ENCODE results near the gene RBBP5. TPM values are rescaled to one million over a fixed set of nuclear protein-coding genes. Genes with fewer than 3 reads are reported as not detected.

Gene RBBP5
- total RNA-seq, 4 donors from 2014 or later = 11.8 to 18.1 (median 15.9) TPM

- no peaks in the 10 kb centered on the region for H3K9me3 ChIP-seq
- no peak for ATAC-seq
- H3K36me3 ChIP-seq = no peaks in the 10 kb centered on the region
- H3K27ac ChIP-seq = no peak overlapping the region
- WGBS, 2 donors (ENCODE audit: low coverage in 1 of 2) = 80 to 90% methylated on average over 1 to 2 of the region's 12 CpGs
- H3K27me3 ChIP-seq = no peaks in the 10 kb centered on the region
- peaks cover 0 to 7% (median 0%) of the 10 kb centered on the region in 3 donors for H3K4me1 ChIP-seq
- no peak overlapping the region for H3K4me3 ChIP-seq
- TF ChIP-seq POLR2A (IDR thresholded peaks at IDR 0.05) (no peak), CTCF (IDR thresholded peaks at IDR 0.05) (no peak), EP300 (IDR thresholded peaks at IDR 0.05) (no peak), POLR2AphosphoS5 (IDR thresholded peaks at IDR 0.05) (no peak)
Measured at GRCh38 chr1:205073511-205073910, 48.3 kb downstream of the RBBP5 start.

DNA sequence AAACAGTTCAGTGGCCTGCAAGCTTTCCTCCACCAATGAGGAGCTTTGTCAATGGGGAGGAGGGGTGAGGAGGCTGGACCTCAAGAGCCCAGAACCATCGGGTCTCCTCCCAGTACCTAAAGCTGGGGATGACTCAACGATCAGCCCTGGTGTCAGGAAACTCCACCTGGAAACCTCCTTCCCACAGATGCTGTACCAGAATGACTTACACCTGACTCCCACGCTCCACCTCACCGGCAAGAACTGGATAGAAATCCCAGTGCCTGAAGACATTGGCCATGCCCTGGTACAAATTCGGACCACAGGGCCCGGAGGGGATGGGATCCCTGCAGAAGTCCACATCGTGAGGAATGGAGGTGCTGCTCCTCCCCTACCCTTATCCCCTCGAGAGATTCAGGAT, 48.9 kb downstream of the RBBP5 start:
- H3K9me3 ChIP-seq = no peaks in the 10 kb centered on the region
- TF ChIP-seq CTCF (IDR thresholded peaks at IDR 0.05) = no peak
- no peak for TF ChIP-seq POLR2A (IDR thresholded peaks at IDR 0.05)
- no peak for TF ChIP-seq EP300 (IDR thresholded peaks at IDR 0.05)
- TF ChIP-seq POLR2AphosphoS5 (IDR thresholded peaks at IDR 0.05) = no peak
- H3K4me1 ChIP-seq = peaks cover 0 to 12% (median 0%) of the 10 kb centered on the region in 3 donors
- no peaks in the 10 kb centered on the region for H3K36me3 ChIP-seq
- H3K4me3 ChIP-seq = no peak overlapping the region
- no peak overlapping the region for H3K27ac ChIP-seq
- H3K27me3 ChIP-seq = no peaks in the 10 kb centered on the region
- ATAC-seq = no peak
- 63% methylated on average over 3 of the region's 8 CpGs; no CpG with 5 or more reads in 1 of the 2 donors for WGBS, 2 donors (ENCODE audit: low coverage in 1 of 2)

DNA sequence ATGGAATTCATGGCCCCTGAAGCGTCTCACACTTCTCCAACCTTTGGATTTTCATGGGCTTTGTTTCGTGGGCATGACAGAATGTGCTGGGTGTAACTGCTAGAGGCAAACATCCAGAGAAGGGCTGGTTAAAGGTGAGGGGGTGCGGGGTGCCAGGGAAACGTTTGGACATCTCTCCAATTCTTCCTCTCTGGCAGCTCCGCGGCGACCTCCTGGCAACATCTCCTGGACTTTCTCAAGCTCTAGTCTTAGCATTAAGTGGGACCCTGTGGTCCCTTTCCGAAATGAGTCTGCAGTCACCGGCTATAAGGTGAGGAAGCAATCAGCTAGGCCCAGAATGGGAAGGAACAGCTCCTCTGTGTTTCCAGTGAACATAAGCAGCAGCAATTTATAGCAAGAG, 49.5 kb downstream of the RBBP5 start:
- WGBS, 2 donors (ENCODE audit: low coverage in 1 of 2) = 76% methylated on average over 4 of the region's 9 CpGs; no CpG with 5 or more reads in 1 of the 2 donors

DNA sequence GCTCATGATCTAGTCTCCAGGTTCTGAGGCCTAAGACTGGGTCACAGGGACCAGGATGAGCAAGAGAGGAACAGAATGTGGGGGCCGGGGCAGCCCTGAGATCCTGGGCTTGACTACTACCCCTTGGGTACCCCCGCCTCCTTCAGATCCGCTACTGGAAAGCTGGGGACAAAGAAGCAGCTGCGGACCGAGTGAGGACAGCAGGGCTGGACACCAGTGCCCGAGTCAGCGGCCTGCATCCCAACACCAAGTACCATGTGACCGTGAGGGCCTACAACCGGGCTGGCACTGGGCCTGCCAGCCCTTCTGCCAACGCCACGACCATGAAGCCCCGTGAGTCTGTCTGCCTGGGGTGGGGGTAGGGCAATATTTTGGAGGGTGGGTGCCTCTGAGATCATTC, 50.0 kb downstream of the RBBP5 start:
- TF ChIP-seq EP300 (IDR thresholded peaks at IDR 0.05) (no peak), CTCF (IDR thresholded peaks at IDR 0.05) (no peak), POLR2A (IDR thresholded peaks at IDR 0.05) (no peak), POLR2AphosphoS5 (IDR thresholded peaks at IDR 0.05) (no peak)
- no peak for ATAC-seq
- Histone ChIP-seq H3K36me3 (no peaks in the 10 kb centered on the region), H3K4me1 (peaks cover 0 to 12% (median 0%) of the 10 kb centered on the region in 3 donors), H3K4me3 (no peak overlapping the region), H3K27me3 (no peaks in the 10 kb centered on the region), H3K27ac (no peak overlapping the region), H3K9me3 (no peaks in the 10 kb centered on the region)
- WGBS, 2 donors (ENCODE audit: low coverage in 1 of 2) = 86% methylated on average over 1 of the region's 12 CpGs; no CpG with 5 or more reads in 1 of the 2 donors

More for the DNA sequence above, 49.5 kb downstream of the RBBP5 start:
- H3K9me3 ChIP-seq = no peaks in the 10 kb centered on the region
- ATAC-seq = no peak
- no peak for TF ChIP-seq POLR2AphosphoS5 (IDR thresholded peaks at IDR 0.05)
- no peak for TF ChIP-seq EP300 (IDR thresholded peaks at IDR 0.05)
- no peak for TF ChIP-seq CTCF (IDR thresholded peaks at IDR 0.05)
- no peak for TF ChIP-seq POLR2A (IDR thresholded peaks at IDR 0.05)
- H3K36me3 ChIP-seq = no peaks in the 10 kb centered on the region
- H3K27ac ChIP-seq = no peak overlapping the region
- H3K27me3 ChIP-seq = no peaks in the 10 kb centered on the region
- no peak overlapping the region for H3K4me3 ChIP-seq
- peaks cover 0 to 12% (median 0%) of the 10 kb centered on the region in 3 donors for H3K4me1 ChIP-seq

DNA sequence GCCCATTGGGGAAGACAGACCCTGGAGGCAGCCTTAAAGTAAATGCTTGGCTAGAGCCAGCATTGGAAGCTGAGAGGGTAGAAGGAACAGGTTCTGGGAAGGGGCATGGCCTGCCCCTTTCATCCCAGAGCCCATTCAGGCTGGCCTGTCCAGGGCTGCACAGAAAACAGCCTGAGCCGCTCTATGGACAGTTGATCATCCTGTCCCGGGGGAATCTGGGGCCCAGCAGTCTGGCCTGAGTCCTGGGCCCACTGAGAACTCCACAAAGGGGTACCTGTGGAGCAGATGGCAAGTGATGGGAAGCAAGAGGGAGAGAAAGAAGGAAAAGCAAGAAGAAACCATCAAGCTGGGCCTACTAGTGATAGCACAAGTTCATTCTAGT, 50.8 kb downstream of the RBBP5 start:
- 100% methylated on average over 1 to 2 of the region's 2 CpGs for WGBS, 2 donors (ENCODE audit: low coverage in 1 of 2)
- Histone ChIP-seq H3K4me1 (peaks cover 0 to 12% (median 0%) of the 10 kb centered on the region in 3 donors), H3K36me3 (no peaks in the 10 kb centered on the region), H3K27me3 (no peaks in the 10 kb centered on the region), H3K9me3 (no peaks in the 10 kb centered on the region), H3K4me3 (no peak overlapping the region), H3K27ac (no peak overlapping the region)
- no peak for ATAC-seq
- TF ChIP-seq EP300 (IDR thresholded peaks at IDR 0.05) (no peak), CTCF (IDR thresholded peaks at IDR 0.05) (no peak), POLR2AphosphoS5 (IDR thresholded peaks at IDR 0.05) (no peak), POLR2A (IDR thresholded peaks at IDR 0.05) (no peak)
